Ovary (tissue), 9 donors: Measurements from ENCODE around the gene NCSTN. TPM values are rescaled to one million over a fixed set of nuclear protein-coding genes. Genes with fewer than 3 reads are reported as not detected.
"Not testable (repeated sequence)": the region's sequence is repeated elsewhere in the genome, so short reads cannot be mapped to it uniquely, and the experiment has no call there.

Experiments
- DNase-seq, 5 donors: peaks; one replicate each; pipeline ENCODE4 v3.0.0-alpha.2; 2019 to 2020
- H3K27ac ChIP-seq, 2 donors: fragments of 200-600 bp; one replicate each; pipeline versions ENCODE4 v1.5.1 to v1.8.0; 2019 to 2022
- H3K27me3 ChIP-seq: fragments of 200-600 bp; one replicate; pipeline ENCODE4 v1.8.0; 2022
- H3K36me3 ChIP-seq: fragments of 200-600 bp; sonication (generic); one replicate; pipeline ENCODE4 v1.5.1; 2019
- H3K4me1 ChIP-seq: one replicate; pipeline ENCODE4 v1.8.1; 2013; ENCODE audit warnings: mild to moderate bottlenecking, moderate library complexity; ENCODE audit not compliant: insufficient read depth
- H3K4me3 ChIP-seq: fragments of 200-600 bp; sonication (generic); one replicate; pipeline ENCODE4 v1.5.1; 2017
- H3K9me3 ChIP-seq, 2 donors: fragments of 200-600 bp in 1 of 2; sonication (generic) in 1 of 2; one replicate each; pipeline versions ENCODE4 v1.5.1 to v1.8.1; 2013 to 2019; ENCODE audit warnings: mild to moderate bottlenecking in 1 of 2, moderate library complexity in 1 of 2
- CTCF ChIP-seq, 3 donors: fragments of 450-650 bp in 2 of 3; fragments of 200-600 bp in 1 of 3; IDR thresholded peaks; one replicate each; pipeline versions ENCODE4 v1.5.1 to v1.8.0; 2016 to 2022; ENCODE audit warnings: antibody characterized with exemption in 3 of 3, mild to moderate bottlenecking in 1 of 3
- EP300 ChIP-seq: sonication (generic); formaldehyde crosslinking; IDR thresholded peaks from one replicate; pipeline ENCODE4 v1.6.1; 2017; ENCODE audit warnings: antibody characterized with exemption
- POLR2A ChIP-seq: fragments of 450-650 bp; IDR thresholded peaks from one replicate; pipeline ENCODE4 v1.6.1; 2017; ENCODE audit warnings: antibody characterized with exemption, mild to moderate bottlenecking, moderate library complexity
- WGBS, 3 donors: extraction: QIAGEN DNeasy Blood & Tissue Kit in 1 of 3; methylation state at CpG; one replicate each; pipeline versions ENCODE4 v1.1.5 to v1.1.7; 2013 to 2017; 5-methylcytosine and 5-hydroxymethylcytosine counted together
- intact Hi-C, 4 donors: fragments of 100-400 bp; cut with DNase I; formaldehyde crosslinking; loops; one replicate each; pipeline versions ENCODE4 v1.11.0 to v1.15.1; 2022 to 2023
- polyA plus RNA-seq, 2 donors: library from polyadenylated mRNA; stranded (reverse); fragments of 200-250 nt in 1 of 2; fragments of 350-450 nt in 1 of 2; fragmentation: Illumina TruSeq in 1 of 2; extraction: RNeasy Lipid Tissue Mini Kit (QIAGEN cat#74804) in 1 of 2; gene quantifications; one replicate each; pipeline ENCODE4 v1.2.3, GENCODE V29; 2013 to 2014
- total RNA-seq, 7 donors: library from RNA; depleted of rRNA in 2 of 7; stranded (reverse); fragments of >200 nt in 2 of 7; fragmentation: NEBNext Ultra II Directional in 3 of 7; extraction: Animal tissue kit (Norgen Biotek cat#: 25700) in 3 of 7; gene quantifications; one replicate each; pipeline versions ENCODE4 v1.1.0 to v1.2.4, GENCODE V29; 2016 to 2023
- donor health status: DM: no; HTN: no; CAD: no; lungs with moderate emphysema.
- donor health status: DM: no; HTN: no; CAD: no.
- donor health status: Bipolar disorder and iron deficiency.
- donor health status: DM: yes; HTN: yes; CAD: no.
- donor health status: DM: no; HTN: no; CAD: no.
- donor health status: DM: yes; HTN: yes; CAD: no.

Gene NCSTN
- total and polyA plus RNA-seq, 9 donors = 35.2 to 234 (median 58.1) TPM

- no peaks in the 10 kb centered on the region for H3K36me3 ChIP-seq
- no peaks in the 10 kb centered on the region for H3K9me3 ChIP-seq
- WGBS, 3 donors = 31 to 39% (median 36%) methylated on average over 6 of the region's 6 CpGs
- DNase-seq = no peak
- no peak overlapping the region for H3K27ac ChIP-seq
- no peak overlapping the region for H3K4me3 ChIP-seq
- intact Hi-C loops = loop anchor here in 1 of 4 donors (10.0 kb wide), 1 partner anchor 180 kb away; the partner anchor contains the start of gene CASQ1
- no peaks in the 10 kb centered on the region for H3K4me1 ChIP-seq
- TF ChIP-seq CTCF (IDR thresholded peaks at IDR 0.05) (no peak), POLR2A (no peak), EP300 (no peak)
- no peaks in the 10 kb centered on the region for H3K27me3 ChIP-seq
Observed at GRCh38 chr1:160374306-160375110, 31.3 kb downstream of the NCSTN start.

- H3K9me3 ChIP-seq = no peaks in the 10 kb centered on the region
- no peaks in the 10 kb centered on the region for H3K27me3 ChIP-seq
- intact Hi-C loops = loop anchor here in 1 of 4 donors (10.0 kb wide), 1 partner anchor 181 kb away; the partner anchor contains the start of gene CASQ1
- H3K36me3 ChIP-seq = no peaks in the 10 kb centered on the region
- 28 to 32% (median 30%) methylated on average over 9 of the region's 9 CpGs for WGBS, 3 donors
- TF ChIP-seq POLR2A (no peak), EP300 (no peak), CTCF (IDR thresholded peaks at IDR 0.05) (no peak)
- no peak for DNase-seq
- H3K4me1 ChIP-seq = no peaks in the 10 kb centered on the region
- no peak overlapping the region for H3K4me3 ChIP-seq
- no peak overlapping the region for H3K27ac ChIP-seq
Observed at GRCh38 chr1:160375788-160376524, 32.8 kb downstream of the NCSTN start.

- H3K4me3 ChIP-seq = no peak overlapping the region
- no peaks in the 10 kb centered on the region for H3K27me3 ChIP-seq
- WGBS, 3 donors = 8 to 17% (median 11%) methylated on average over 5 of the region's 5 CpGs
- no peaks in the 10 kb centered on the region for H3K4me1 ChIP-seq
- intact Hi-C loops = loop anchor here in 1 of 4 donors (10.0 kb wide), 1 partner anchor 182 kb away; the partner anchor contains the start of gene CASQ1
- DNase-seq = peak in 1 of 5 donors; percentile 33
- no peaks in the 10 kb centered on the region for H3K36me3 ChIP-seq
- no peak overlapping the region for H3K27ac ChIP-seq
- TF ChIP-seq EP300 (no peak), CTCF (IDR thresholded peaks at IDR 0.05) (peak; percentile 56 to 68 (median 68))
- no peaks in the 10 kb centered on the region for H3K9me3 ChIP-seq
Observed at GRCh38 chr1:160376525-160377131, 33.4 kb downstream of the NCSTN start.

GRCh38 chr1:160377585-160378206, 34.5 kb downstream of the NCSTN start:
- Histone ChIP-seq H3K9me3 (no peaks in the 10 kb centered on the region), H3K4me3 (no peak overlapping the region), H3K36me3 (no peaks in the 10 kb centered on the region), H3K27me3 (no peaks in the 10 kb centered on the region), H3K4me1 (no peaks in the 10 kb centered on the region), H3K27ac (no peak overlapping the region)
- no peak for DNase-seq
- intact Hi-C loops = loop anchor here in 1 of 4 donors (10.0 kb wide), 1 partner anchor 183 kb away; the partner anchor contains the start of gene CASQ1
- WGBS, 3 donors = 63 to 70% (median 66%) methylated on average over 7 of the region's 7 CpGs
- TF ChIP-seq CTCF (IDR thresholded peaks at IDR 0.05) (no peak), EP300 (no peak), POLR2A (no peak)

- DNase-seq, H3K4me3 ChIP-seq, intact Hi-C loops, H3K9me3 ChIP-seq, H3K27ac ChIP-seq, H3K36me3 ChIP-seq, H3K27me3 ChIP-seq, H3K4me1 ChIP-seq: not testable (repeated sequence)
- WGBS, 3 donors = 89 to 99% (median 99%) methylated on average over 2 of the region's 2 CpGs
Observed at GRCh38 chr1:160384812-160385211, 41.6 kb downstream of the NCSTN start.

GRCh38 chr1:160388406-160388805, 45.2 kb downstream of the NCSTN start:
- 40 to 76% (median 74%) methylated on average over 3 to 4 of the region's 4 CpGs for WGBS, 3 donors
- not testable (repeated sequence) for H3K27ac ChIP-seq

More at GRCh38 chr1:160388406-160388805, 45.2 kb downstream of the NCSTN start:
- intact Hi-C loops, H3K36me3 ChIP-seq, DNase-seq, H3K4me3 ChIP-seq, H3K27me3 ChIP-seq, H3K9me3 ChIP-seq, H3K4me1 ChIP-seq: not testable (repeated sequence)
